Right lobe of liver (tissue), 6 donors: ENCODE results near the gene CAMKMT. TPM values are rescaled to one million over a fixed set of nuclear protein-coding genes. Genes with fewer than 3 reads are reported as not detected.
A peak's percentile ranks its signal among the peaks of the same experiment; 100 is the strongest.
"Not testable (repeated sequence)": the region's sequence is repeated elsewhere in the genome, so short reads cannot be mapped to it uniquely, and the experiment has no call there.

Experiments
- ATAC-seq, 4 donors: fragments of 200-7000 bp; cut with Tn5 transposase; one replicate each; pipeline ENCODE4 v1.9.1; 2020; ENCODE audit warnings: mild to moderate bottlenecking in 4 of 4, moderate library complexity in 4 of 4
- DNase-seq, 3 donors: peaks; one replicate each; pipeline ENCODE4 v3.0.0-alpha.2; 2020
- H3K27ac ChIP-seq, 3 donors: fragments of 200-600 bp; one replicate each; pipeline ENCODE4 v1.8.0; 2022
- H3K27me3 ChIP-seq, 2 donors: fragments of 200-600 bp; one replicate each; pipeline ENCODE4 v1.8.0; 2022
- H3K36me3 ChIP-seq, 4 donors: fragments of 200-600 bp; sonication (generic) in 1 of 4; one replicate each; pipeline versions ENCODE4 v1.5.1 to v1.8.0; 2017 to 2022; ENCODE audit warnings: control low read depth in 1 of 4
- H3K4me1 ChIP-seq, 4 donors: fragments of 200-600 bp; sonication (generic) in 1 of 4; one replicate each; pipeline versions ENCODE4 v1.5.1 to v1.8.0; 2017 to 2022; ENCODE audit warnings: control low read depth in 1 of 4
- H3K4me3 ChIP-seq, 3 donors: fragments of 200-600 bp; one replicate each; pipeline ENCODE4 v1.8.0; 2022
- H3K9me3 ChIP-seq, 4 donors: fragments of 200-600 bp; sonication (generic) in 1 of 4; one replicate each; pipeline versions ENCODE4 v1.5.1 to v1.8.0; 2017 to 2022; ENCODE audit warnings: control low read depth in 1 of 4
- CTCF ChIP-seq, 4 donors: fragments of 200-600 bp in 3 of 4; fragments of 450-650 bp in 1 of 4; IDR thresholded peaks; one replicate each; pipeline versions ENCODE4 v1.5.1 to v1.8.0; 2016 to 2022; ENCODE audit warnings: antibody characterized with exemption in 4 of 4, mild to moderate bottlenecking in 2 of 4
- POLR2A ChIP-seq: fragments of 450-650 bp; IDR thresholded peaks from one replicate; pipeline ENCODE4 v1.6.1; 2017; ENCODE audit warnings: antibody characterized with exemption, mild to moderate bottlenecking
- WGBS: methylation state at CpG from one replicate; pipeline ENCODE4 v1.1.6; 2018; ENCODE audit warnings: low coverage, low lambda C conversion rate; ENCODE audit not compliant: insufficient coverage; ENCODE audit errors: missing lambda C conversion rate; 5-methylcytosine and 5-hydroxymethylcytosine counted together
- intact Hi-C, 2 donors: fragments of 100-400 bp; cut with DNase I; formaldehyde crosslinking; loops; one replicate each; pipeline versions ENCODE4 v1.11.2 to v1.14.1; 2022
- total RNA-seq, 6 experiments: library from RNA; depleted of rRNA in 2 of 6; stranded (reverse); fragments of >200 nt in 2 of 6; fragmentation: NEBNext Ultra II Directional in 3 of 6; extraction: Animal tissue kit (Norgen Biotek cat#: 25700) in 3 of 6; gene quantifications; one replicate each; pipeline versions ENCODE4 v1.1.0 to v1.2.4, GENCODE V29; 2016 to 2023
- donor health status: DM: no; HTN: yes; CAD: no.
- donor health status: DM: no; HTN: no; CAD: no.
- donor health status: DM: no; HTN: no; CAD: no.
- donor health status: DM: no; HTN: yes; CAD: no.
- donor health status: DM: no; HTN: yes; CAD: no.

Gene CAMKMT
- total RNA-seq, 6 experiments from 2014 or later = 2.0 to 7.4 (median 5.2) TPM

- no peak overlapping the region for H3K4me3 ChIP-seq
- intact Hi-C loops = no loop called here
- TF ChIP-seq CTCF (IDR thresholded peaks at IDR 0.05) = no peak
- TF ChIP-seq POLR2A = no peak
- H3K9me3 ChIP-seq = no peaks in the 10 kb centered on the region
- H3K27me3 ChIP-seq = no peaks in the 10 kb centered on the region
- H3K36me3 ChIP-seq = no peaks in the 10 kb centered on the region
- H3K27ac ChIP-seq = no peak overlapping the region
- no peak for DNase-seq
- H3K4me1 ChIP-seq = peaks cover 0 to 24% (median 14%) of the 10 kb centered on the region in 4 donors
- WGBS = 88% methylated on average over 2 of the region's 2 CpGs
- no peak for ATAC-seq
Measured at GRCh38 chr2:44494006-44494405, 132.3 kb downstream of the CAMKMT start.

GRCh38 chr2:44495035-44495434 lies 133.3 kb downstream of the CAMKMT start:
- H3K36me3 ChIP-seq = no peaks in the 10 kb centered on the region
- DNase-seq (peak in 1 of 3 donors; percentile 49), ATAC-seq (peak; percentile 79 to 94 (median 88))
- H3K4me1 ChIP-seq = peaks cover 0 to 24% (median 14%) of the 10 kb centered on the region in 4 donors
- WGBS = 66% methylated on average over 3 of the region's 3 CpGs
- intact Hi-C loops = no loop called here
- H3K27me3 ChIP-seq = no peaks in the 10 kb centered on the region
- H3K9me3 ChIP-seq = no peaks in the 10 kb centered on the region
- peak overlapping the region in 1 of 3 donors; percentile 27 for H3K27ac ChIP-seq
- no peak overlapping the region for H3K4me3 ChIP-seq
- TF ChIP-seq CTCF (IDR thresholded peaks at IDR 0.05) = no peak
- TF ChIP-seq POLR2A = no peak

DNA sequence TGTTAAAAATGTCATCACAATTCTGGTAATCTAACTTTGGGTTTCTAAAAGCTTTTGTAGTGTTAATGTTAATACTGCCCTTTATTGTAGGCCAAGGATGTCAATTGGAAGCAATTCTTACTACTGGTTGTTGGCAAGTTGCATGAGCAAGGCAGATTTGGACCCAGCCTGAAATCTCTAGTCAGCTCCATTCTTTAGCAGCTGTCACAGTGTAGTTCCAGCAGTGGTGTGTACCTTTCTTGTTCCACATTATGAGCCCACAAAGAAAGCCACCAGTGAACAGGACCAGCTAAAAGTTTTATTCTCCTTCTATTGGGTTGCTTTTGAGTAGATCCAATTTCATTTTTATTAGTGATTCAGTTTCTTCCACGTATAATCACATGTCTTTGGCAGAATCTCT lies 133.8 kb downstream of the CAMKMT start:
- peaks cover 0 to 24% (median 14%) of the 10 kb centered on the region in 4 donors for H3K4me1 ChIP-seq
- peak overlapping the region in 2 of 3 donors; percentile 9 to 30 for H3K27ac ChIP-seq
- DNase-seq (no peak), ATAC-seq (peak; percentile 38 to 54 (median 46))
- no peaks in the 10 kb centered on the region for H3K9me3 ChIP-seq
- 27% methylated on average over 1 of the region's 1 CpG for WGBS
- H3K36me3 ChIP-seq = no peaks in the 10 kb centered on the region
- intact Hi-C loops = no loop called here
- TF ChIP-seq CTCF (IDR thresholded peaks at IDR 0.05) = no peak
- no peak for TF ChIP-seq POLR2A
- H3K4me3 ChIP-seq = no peak overlapping the region
- no peaks in the 10 kb centered on the region for H3K27me3 ChIP-seq

DNA sequence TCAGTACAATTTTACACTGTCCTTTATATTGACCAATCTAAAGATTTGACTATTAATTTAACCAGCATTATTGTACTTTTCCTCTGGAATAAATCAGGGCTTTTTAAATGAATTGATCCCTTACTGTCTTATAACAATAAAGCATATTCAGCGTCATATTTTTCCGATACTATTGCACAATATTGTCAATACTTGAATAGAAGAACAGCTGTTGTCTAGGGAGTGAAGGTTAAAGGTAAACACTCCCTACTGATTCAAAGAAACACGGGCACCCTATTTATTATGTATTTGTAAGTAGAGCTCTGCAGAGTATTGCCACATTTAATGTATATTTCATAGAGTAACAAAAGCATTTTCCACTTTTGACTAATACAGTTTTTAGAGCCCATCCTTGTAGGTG lies 134.4 kb downstream of the CAMKMT start:
- DNase-seq = no peak
- H3K27me3 ChIP-seq = no peaks in the 10 kb centered on the region
- WGBS = 26% methylated on average over 3 of the region's 3 CpGs
- H3K4me1 ChIP-seq = peaks cover 0 to 24% (median 14%) of the 10 kb centered on the region in 4 donors
- peak overlapping the region in 1 of 3 donors; percentile 30 for H3K27ac ChIP-seq
- H3K4me3 ChIP-seq = no peak overlapping the region
- TF ChIP-seq CTCF (IDR thresholded peaks at IDR 0.05) (no peak), POLR2A (no peak)
- H3K9me3 ChIP-seq = peaks cover 0 to 2% (median 0%) of the 10 kb centered on the region in 4 donors
- intact Hi-C loops = no loop called here
- no peaks in the 10 kb centered on the region for H3K36me3 ChIP-seq
- peak; percentile 12 to 53 (median 39) for ATAC-seq

- Histone ChIP-seq H3K27me3 (no peaks in the 10 kb centered on the region), H3K4me1 (peaks cover 0 to 24% (median 14%) of the 10 kb centered on the region in 4 donors), H3K9me3 (peaks cover 0 to 2% (median 0%) of the 10 kb centered on the region in 4 donors), H3K4me3 (no peak overlapping the region), H3K27ac (no peak overlapping the region), H3K36me3 (no peaks in the 10 kb centered on the region)
- intact Hi-C loops = no loop called here
- DNase-seq (no peak), ATAC-seq (peak in 2 of 4 donors; percentile 18 to 25)
- 55% methylated on average over 2 of the region's 2 CpGs for WGBS
- TF ChIP-seq CTCF (IDR thresholded peaks at IDR 0.05) = no peak
- no peak for TF ChIP-seq POLR2A
Measured at GRCh38 chr2:44498551-44498950, 136.8 kb downstream of the CAMKMT start.

DNA sequence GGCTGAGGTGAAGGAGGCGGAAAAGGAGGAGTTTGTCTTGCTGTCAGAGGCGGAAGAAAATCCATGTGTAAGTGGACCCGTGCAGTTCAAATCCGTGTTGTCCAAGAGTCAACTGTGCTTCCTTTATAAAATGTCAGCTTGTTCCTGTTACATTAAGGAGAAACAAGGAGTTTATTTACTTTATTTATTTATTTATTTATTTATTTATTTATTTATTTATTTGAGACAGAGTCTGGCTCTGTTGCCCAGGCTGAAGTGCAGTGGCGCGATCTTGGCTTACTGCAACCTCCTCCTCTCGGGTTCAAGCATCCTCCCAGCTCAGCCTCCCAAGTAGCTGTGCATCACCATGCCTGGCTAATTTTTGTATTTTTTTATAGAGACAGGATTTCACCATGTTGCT lies 143.9 kb downstream of the CAMKMT start:
- H3K4me1 ChIP-seq, ATAC-seq, H3K27ac ChIP-seq, H3K4me3 ChIP-seq, H3K9me3 ChIP-seq, H3K36me3 ChIP-seq, intact Hi-C loops, H3K27me3 ChIP-seq, DNase-seq: not testable (repeated sequence)
- WGBS = 100% methylated on average over 3 of the region's 7 CpGs
